Right renal pelvis (tissue), 4 donors: ENCODE measurements around the gene AKAP8. TPM values are rescaled to one million over a fixed set of nuclear protein-coding genes. Genes with fewer than 3 reads are reported as not detected.
"Not testable (repeated sequence)": the region's sequence is repeated elsewhere in the genome, so short reads cannot be mapped to it uniquely, and the experiment has no call there.

ENCODE experiments used
- DNase-seq, 4 donors: peaks; one replicate each; pipeline ENCODE4 v3.0.0-alpha.2; 2013; ENCODE audit warnings: low read depth in 4 of 4, low spot score in 3 of 4, missing footprints in 1 of 4
- polyA plus RNA-seq, 4 donors: library from polyadenylated mRNA; unstranded; fragments of 120-200 nt; gene quantifications; one replicate each; pipeline ENCODE4 v1.2.1, GENCODE V29; 2013; ENCODE audit not compliant: insufficient read length in 4 of 4

The AKAP8 gene
- 10 to 100 TPM; 25.5 to 30.5 (median 28.7) TPM for polyA plus RNA-seq

GRCh38 chr19:15379083-15379998 is at the start of gene AKAP8:
AKAP8 (minus strand) TSS chr19:15379787; CDS start chr19:15379731, 56 bp downstream.
- peak; percentile 96 to 98 (median 96) for DNase-seq

- DNase-seq: no peak
These were observed 48.4 kb upstream of the AKAP8 start for GRCh38 chr19:15427991-15428471.

DNA sequence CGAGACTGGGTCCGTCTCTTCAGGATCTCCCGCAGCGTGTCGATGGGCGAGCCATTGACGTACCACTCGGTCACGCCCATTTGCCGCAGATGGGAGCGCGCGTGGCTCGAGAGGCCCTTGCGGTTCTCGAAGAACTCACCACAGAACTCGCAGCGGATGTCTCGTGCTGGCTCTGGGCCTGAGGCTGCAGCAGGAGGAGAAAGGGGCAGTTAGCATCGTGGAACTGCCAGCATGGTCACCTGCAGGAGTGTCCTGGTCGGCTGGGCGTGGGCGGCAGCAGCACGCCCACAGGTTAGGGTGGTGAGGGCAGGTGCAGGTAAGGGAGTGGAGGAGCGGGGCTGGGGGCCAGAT is 47.7 kb upstream of the AKAP8 start:
- DNase-seq: no peak

GRCh38 chr19:15426485-15427349 is 47.1 kb upstream of the AKAP8 start:
- DNase-seq: no peak

DNA sequence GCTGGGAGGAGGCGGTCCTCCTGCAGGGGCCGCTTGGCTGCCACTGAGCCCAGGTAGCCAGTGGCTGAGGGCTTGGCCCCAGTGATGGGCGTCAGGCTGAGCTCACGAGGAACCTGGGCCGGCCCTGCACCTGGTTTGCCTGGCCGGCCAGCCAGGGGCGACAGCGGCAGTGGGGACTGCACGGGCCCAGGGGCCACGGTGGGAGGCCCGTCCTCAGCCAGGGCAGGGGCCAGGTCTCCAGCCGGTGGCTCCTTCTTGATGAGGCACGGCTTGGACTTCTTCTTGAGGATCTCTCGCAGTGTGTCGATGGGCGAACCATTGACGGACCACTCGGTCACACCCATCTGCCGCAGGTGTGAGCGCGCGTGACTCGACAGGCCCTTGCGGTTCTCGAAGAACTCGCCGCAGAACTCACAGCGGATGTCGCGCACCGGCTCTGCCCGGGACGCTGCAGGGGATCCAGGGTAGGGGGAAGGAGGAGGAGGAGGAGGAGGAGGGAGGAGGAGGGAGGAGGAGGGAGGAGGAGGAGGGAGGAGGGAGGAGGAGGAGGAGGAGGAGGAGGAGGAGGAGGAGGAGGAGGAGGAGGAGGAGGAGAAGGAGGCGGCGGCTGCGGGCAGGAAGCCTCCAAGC is 45.8 kb upstream of the AKAP8 start:
- no peak for DNase-seq

- no peak for DNase-seq
These were observed 45.2 kb upstream of the AKAP8 start for GRCh38 chr19:15424692-15425272.

GRCh38 chr19:15424121-15424520 is 44.5 kb upstream of the AKAP8 start:
- no peak for DNase-seq

GRCh38 chr19:15423130-15423529 is 43.5 kb upstream of the AKAP8 start:
- no peak for DNase-seq

GRCh38 chr19:15422296-15423075 is 42.9 kb upstream of the AKAP8 start:
- DNase-seq: no peak

DNA sequence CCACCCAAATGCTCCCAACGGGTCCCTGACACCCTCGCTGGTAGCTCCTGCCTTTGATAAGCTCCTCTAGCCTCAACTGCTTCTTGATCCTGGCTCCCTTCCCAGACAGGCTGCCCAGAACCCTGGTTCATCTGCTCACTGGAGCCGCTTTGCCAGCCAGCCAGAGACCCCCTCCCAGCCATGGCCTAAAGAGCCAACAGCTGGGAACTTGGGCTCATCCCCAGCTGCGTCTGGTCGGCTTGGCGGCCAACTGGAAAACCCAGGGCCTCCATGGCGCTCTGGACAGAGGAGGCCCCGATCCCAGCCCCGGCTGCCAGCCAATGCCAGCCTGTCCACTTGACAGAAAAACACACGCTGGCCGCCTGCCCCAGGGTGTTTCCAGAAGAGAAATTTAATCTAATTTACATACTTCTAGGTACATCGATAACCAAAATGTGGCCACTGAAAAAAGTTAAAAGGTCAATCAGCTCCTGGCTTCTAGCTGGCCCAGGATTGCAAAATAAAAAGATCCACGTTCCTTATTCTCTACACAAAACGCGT is 42.2 kb upstream of the AKAP8 start:
- no peak for DNase-seq

GRCh38 chr19:15421136-15421695 is 41.6 kb upstream of the AKAP8 start:
- no peak for DNase-seq

DNA sequence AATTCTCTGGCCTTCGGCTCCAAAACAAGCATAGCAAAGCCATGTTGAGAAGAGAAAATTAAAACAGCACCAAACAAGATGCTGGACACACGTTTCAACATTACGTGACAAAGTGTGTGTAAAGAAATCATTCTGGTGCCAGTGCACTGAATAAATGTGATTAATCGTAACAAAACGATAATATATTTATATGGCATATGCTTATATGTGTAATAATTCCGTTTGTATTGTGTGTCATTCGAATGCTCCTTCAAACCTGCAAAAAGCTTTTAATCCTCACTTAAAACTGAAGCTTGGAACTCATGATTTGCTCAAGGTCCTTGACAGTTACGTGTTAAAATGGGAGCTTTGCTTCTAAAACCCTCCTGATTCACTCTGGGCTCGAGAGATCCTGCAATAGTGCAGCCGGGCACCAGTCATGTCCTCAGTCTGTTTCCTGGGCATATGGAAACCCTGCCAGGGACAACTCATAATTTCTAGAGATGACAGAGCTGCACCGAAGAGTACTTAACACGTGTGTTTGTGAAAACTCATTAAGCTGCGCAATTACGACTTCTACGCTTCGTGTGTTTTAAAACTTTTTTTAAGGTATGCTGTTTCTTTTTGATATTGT is 39.9 kb upstream of the AKAP8 start:
- DNase-seq: no peak

DNA sequence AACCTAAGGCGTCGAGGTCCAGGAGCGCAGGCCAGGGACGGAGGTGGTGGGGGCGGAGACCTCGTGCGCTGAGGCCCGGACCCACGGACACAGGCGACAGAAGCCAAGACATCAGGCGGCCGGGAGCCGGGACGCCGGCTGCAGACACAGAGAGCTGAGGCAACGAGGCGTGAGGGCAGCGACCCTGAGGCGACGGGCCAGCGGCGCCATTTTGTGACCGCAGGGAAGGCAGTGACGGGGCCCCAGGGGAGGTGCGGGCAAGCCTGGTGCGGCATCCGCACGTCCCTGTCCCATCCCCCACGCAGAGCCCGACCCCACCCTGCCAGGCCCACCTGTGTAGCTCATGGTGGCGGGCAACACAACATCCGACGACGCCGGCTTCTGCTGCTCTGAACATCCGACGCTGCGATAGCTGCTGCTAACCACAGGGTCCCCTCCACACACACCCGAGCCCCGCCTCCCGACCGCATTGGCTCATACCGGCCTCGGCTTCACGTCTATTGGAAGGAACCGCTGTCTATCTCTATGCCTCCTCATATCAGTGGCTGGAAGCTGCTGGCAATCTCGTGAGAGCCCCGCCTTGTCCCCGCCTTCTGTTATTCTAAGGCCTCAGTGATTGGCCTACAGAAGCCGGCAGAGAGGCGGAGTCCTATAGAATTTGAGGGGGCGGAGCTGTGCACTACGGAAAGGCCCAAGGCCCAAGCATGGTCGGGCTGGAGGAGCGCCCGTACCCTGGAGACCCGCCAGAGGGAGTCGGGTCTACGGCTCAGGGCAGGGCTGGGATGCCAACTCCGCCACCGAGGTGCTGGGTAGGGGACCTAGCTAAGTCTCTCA is 39.2 kb upstream of the AKAP8 start, which contains the start of gene AKAP8L:
Gene AKAP8L, minus strand, starts transcription at position 410 of the 834 bp plus-strand sequence. Its CDS starts 65 bp downstream, at position 345.
- DNase-seq: peak; percentile 97 to 100 (median 99)

DNA sequence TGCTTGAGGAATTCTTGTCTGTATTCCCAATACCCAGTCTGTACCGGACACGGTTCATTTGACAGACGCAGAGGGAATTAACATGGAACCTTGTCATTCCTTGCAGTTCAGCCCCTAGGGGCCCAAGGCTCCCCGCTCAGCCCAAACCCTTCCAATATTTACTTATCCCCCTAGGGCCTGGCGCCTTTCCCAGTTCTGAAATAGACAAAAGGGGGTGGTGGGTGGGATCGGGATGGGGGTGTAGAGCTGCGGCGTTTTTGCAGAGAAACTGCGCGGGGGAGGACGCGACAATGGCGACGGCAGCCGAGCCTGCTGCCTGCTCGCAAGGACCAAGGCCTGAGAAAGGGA is 38.6 kb upstream of the AKAP8 start:
- peak in 3 of 4 donors; percentile 14 to 33 (median 26) for DNase-seq

DNA sequence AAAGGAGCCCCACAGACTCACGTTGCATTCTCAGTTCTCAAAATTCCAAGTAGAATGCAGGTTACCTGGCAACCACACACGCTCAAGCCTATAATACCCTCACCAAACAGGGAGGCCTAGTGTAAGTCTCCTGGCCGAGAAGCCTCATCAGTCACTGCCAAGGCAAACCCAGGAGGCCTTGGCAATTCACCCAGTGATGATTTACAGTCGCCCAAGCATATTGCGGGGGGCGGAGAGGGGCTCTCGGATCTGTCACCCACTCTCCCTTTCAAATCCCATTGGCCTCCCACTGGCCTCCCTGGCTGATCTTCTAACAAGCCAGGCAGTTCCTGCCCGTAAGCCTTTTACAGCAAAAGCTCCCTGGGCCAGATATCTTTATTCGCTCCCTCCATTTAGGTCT is 38.1 kb upstream of the AKAP8 start:
- DNase-seq: no peak

DNA sequence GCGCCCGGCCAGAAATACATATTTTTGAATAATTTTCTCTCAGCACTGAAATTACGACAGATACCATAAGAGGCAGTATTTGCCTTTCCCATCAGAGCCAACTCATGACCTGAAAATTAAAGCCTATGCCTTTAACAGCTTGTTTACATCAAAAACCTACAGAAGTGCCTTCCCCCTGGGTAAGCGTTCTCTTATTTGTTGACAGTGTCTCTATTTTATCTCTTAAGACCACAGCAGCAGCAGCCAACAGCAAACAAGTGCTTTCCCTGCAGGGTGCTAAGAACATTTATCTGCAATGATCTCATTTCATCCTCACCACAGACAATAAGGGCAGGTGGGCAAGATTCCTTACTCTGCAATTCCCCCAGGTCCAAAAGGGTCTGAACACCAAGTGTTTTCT is 33.2 kb upstream of the AKAP8 start:
- DNase-seq: no peak

- DNase-seq: not testable (repeated sequence)
These were observed 31.8 kb upstream of the AKAP8 start for GRCh38 chr19:15411351-15411750.

DNA sequence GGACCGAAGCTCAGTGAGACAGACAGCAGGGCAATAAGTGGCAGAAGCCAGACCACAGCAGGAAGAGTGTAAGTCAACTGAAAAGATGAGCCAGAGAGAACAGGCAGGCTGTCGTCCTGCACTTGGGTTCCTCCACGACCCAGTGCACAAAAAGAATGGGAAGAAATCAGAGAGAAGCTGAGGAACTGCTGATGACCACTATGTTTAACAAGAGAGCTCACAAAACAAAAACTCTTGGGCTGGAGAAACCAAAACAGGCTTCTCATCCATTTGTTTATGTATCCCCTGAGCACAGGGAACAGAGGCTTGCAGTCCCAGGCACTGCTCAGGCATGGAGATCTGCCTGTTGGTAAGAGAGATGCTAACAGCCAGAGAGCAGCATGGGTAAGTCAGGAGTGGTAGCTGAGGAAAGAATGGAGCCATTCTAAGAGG is 25.2 kb upstream of the AKAP8 start:
- no peak for DNase-seq
